IPS-20b (cell line): ENCODE measurements around the gene SPPL2B.
A peak's percentile ranks its signal among the peaks of the same experiment; 100 is the strongest.

Experiments used
- H3K27ac ChIP-seq: one replicate; pipeline ENCODE4 v1.5.1; 2013; ENCODE audit warnings: low read length
- H3K27me3 ChIP-seq: 2 replicates; pipeline ENCODE4 v1.6.1; 2013; ENCODE audit warnings: mild to moderate bottlenecking, low read length, inconsistent platforms; ENCODE audit not compliant: insufficient read depth
- H3K36me3 ChIP-seq: 2 replicates; pipeline ENCODE4 v1.6.1; 2013; ENCODE audit warnings: low read depth, mild to moderate bottlenecking, inconsistent platforms, low read length, moderate library complexity; ENCODE audit not compliant: insufficient read depth
- H3K4me1 ChIP-seq: 2 replicates; pipeline ENCODE4 v1.6.1; 2013; ENCODE audit warnings: mild to moderate bottlenecking, control low read depth, inconsistent platforms, low read length, moderate library complexity; ENCODE audit not compliant: insufficient read depth
- H3K4me3 ChIP-seq: 2 replicates; pipeline ENCODE4 v1.5.1; 2013; ENCODE audit warnings: mild to moderate bottlenecking, low read length, inconsistent platforms
- H3K9ac ChIP-seq: 2 replicates; pipeline ENCODE4 v1.6.1; 2013; ENCODE audit warnings: low read depth, mild to moderate bottlenecking, inconsistent platforms, low read length, moderate library complexity
- H3K9me3 ChIP-seq: 2 replicates; pipeline ENCODE4 v1.6.1; 2013; ENCODE audit warnings: mild to moderate bottlenecking, low read depth, low read length, inconsistent platforms; ENCODE audit not compliant: insufficient read depth

The SPPL2B gene

DNA sequence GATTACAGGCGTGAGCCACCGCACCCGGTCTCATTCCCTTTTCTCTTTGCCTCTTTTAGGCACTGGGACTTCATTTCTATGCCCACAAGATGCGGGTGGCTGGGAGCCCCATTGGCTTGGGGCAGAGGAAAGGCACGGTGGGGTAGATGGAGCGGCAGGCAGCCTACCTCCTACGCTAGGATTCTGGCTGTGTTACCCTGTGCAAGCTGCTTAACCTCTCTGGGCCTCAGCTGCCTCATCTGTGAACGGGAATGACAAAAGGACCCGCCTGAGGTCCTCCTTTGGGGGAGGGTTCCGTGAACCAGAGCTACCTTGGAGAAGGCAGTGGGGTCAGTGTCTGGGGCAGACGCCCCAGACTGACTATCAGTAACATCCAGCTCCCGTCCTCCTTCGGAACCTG is 11.2 kb upstream of the SPPL2B start:
- Histone ChIP-seq H3K9ac (no peak overlapping the region), H3K27ac (no peak overlapping the region), H3K9me3 (peaks cover 8% of the 10 kb centered on the region), H3K36me3 (peaks cover 4% of the 10 kb centered on the region; the same call in 1 of the 2 replicates), H3K27me3 (no peaks in the 10 kb centered on the region), H3K4me1 (0 out of 2 replicates have a peak, but pooled peaks cover 3% of the 10 kb centered on the region), H3K4me3 (no peak overlapping the region)

DNA sequence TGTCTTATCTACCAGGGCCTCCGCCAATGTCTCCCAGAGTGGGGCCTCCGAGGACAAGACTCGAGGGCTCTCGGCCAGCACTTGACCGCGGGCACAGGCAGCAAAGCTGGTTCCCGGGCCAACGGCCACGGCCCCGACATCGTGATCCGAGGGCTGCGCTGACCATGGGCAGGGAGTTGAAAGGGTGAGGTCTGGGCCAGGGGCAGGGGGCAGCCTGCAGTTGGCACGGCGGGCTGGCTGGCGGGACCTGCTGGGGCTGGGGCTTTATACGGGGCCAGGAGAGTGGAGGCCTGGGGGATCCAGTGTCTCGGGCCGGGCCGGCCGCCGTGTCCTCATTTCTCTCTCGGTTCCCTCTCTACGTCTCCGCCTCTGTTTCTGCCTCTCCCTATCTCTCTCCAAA is 10.7 kb upstream of the SPPL2B start:
- H3K36me3 ChIP-seq: peaks cover 9% of the 10 kb centered on the region; the same call in 1 of the 2 replicates
- H3K27me3 ChIP-seq: no peaks in the 10 kb centered on the region
- 0 out of 2 replicates have a peak, but pooled peaks cover 3% of the 10 kb centered on the region for H3K4me1 ChIP-seq
- no peak overlapping the region for H3K4me3 ChIP-seq
- no peak overlapping the region for H3K27ac ChIP-seq
- H3K9me3 ChIP-seq: peaks cover 8% of the 10 kb centered on the region
- no peak overlapping the region for H3K9ac ChIP-seq

DNA sequence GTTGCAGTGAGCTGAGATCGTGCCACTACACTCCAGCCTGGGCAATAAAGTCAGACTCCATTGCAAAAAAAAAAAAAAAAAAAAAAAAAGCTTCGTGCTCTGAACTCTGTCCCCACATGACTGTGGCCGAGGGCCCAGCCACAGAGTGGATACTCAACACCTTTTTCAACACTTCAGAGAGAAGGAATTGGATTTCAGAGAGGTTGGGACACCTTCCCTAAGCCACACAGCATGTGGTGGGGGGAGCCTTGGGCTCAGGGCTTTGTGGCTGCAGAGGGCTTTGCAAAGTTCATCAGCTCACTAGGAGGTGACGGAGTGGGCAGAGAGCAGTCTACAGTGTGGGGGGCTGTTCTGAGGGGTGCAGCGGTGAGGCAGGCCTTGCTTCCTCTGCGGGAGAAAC is 9.6 kb upstream of the SPPL2B start:
- peaks cover 12% of the 10 kb centered on the region; the same call in 1 of the 2 replicates for H3K36me3 ChIP-seq
- H3K9ac ChIP-seq: no peak overlapping the region
- no peaks in the 10 kb centered on the region for H3K27me3 ChIP-seq
- H3K4me1 ChIP-seq: 0 out of 2 replicates have a peak, but pooled peaks cover 3% of the 10 kb centered on the region
- no peak overlapping the region for H3K27ac ChIP-seq
- peaks cover 8% of the 10 kb centered on the region for H3K9me3 ChIP-seq
- H3K4me3 ChIP-seq: no peak overlapping the region

DNA sequence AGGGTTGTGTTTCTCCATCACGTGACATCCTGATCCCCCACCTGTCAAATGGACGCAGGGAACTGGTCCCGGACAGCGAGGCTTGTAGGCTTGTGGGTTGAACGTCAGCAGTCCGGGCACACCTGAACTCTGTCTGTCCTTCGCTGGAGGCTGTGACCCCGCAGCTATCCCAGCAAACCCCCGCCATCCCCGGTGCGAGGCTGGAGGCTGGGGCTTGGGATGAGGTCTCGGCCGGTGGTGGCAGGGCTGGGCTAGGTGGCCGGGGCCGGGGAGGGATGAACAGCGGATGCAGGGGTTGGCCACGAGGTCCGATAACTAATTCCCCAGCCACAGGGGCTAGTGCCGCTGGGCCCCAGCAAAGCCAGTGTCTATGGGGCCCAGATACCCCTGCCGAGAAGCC is 8.9 kb upstream of the SPPL2B start:
- peaks cover 8% of the 10 kb centered on the region for H3K9me3 ChIP-seq
- no peak overlapping the region for H3K9ac ChIP-seq
- no peak overlapping the region for H3K4me3 ChIP-seq
- no peaks in the 10 kb centered on the region for H3K27me3 ChIP-seq
- H3K27ac ChIP-seq: no peak overlapping the region
- 0 out of 2 replicates have a peak, but pooled peaks cover 3% of the 10 kb centered on the region for H3K4me1 ChIP-seq
- H3K36me3 ChIP-seq: peaks cover 16% of the 10 kb centered on the region; the same call in 1 of the 2 replicates

DNA sequence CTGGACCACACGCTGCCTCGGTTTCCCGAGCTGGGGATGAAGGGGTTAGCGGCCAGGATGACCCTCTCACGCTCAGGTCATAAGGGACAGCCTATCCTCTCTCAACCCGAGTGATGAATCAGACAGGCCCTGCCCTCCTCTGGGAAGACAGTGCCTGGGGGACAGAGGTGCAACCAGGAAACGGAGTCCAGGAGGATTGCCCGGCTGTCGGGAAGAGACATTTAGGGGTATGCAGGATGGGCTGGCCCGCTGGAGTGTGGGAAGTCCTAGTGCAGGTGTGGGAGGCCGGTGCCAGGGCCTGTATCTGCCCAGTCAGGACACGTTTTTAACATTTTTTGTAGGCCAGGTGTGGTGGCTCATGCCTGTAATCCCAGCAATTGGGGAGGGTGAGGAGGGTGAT is 8.4 kb upstream of the SPPL2B start:
- H3K9me3 ChIP-seq: peaks cover 4% of the 10 kb centered on the region
- H3K9ac ChIP-seq: no peak overlapping the region
- H3K27me3 ChIP-seq: no peaks in the 10 kb centered on the region
- peaks cover 21% of the 10 kb centered on the region; the same call in 1 of the 2 replicates for H3K36me3 ChIP-seq
- H3K4me3 ChIP-seq: no peak overlapping the region
- no peak overlapping the region for H3K27ac ChIP-seq
- 0 out of 2 replicates have a peak, but pooled peaks cover 3% of the 10 kb centered on the region for H3K4me1 ChIP-seq

DNA sequence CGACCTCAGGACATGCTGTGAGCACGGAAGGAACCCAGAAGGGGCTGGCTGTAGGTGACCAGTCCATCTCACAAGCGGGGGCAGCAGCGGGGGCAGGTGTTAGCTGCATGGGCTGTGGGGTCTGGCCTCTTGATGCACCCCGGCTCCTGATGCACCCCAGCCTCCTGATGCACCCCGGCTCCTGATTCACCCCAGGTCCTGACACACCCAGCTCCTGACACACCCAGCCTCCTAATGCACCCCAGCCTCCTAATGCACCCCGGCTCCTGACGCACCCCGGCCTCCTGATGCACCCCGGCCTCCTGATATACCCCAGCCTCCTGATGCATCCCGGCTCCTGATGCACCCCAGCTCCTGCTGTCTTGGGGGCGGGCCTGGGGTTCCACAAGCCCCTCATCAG is 7.5 kb upstream of the SPPL2B start:
- Histone ChIP-seq H3K27me3 (no peaks in the 10 kb centered on the region), H3K9ac (no peak overlapping the region), H3K9me3 (no peaks in the 10 kb centered on the region), H3K36me3 (peaks cover 26% of the 10 kb centered on the region; the same call in 1 of the 2 replicates), H3K27ac (no peak overlapping the region), H3K4me1 (0 out of 2 replicates have a peak, but pooled peaks cover 3% of the 10 kb centered on the region), H3K4me3 (no peak overlapping the region)

DNA sequence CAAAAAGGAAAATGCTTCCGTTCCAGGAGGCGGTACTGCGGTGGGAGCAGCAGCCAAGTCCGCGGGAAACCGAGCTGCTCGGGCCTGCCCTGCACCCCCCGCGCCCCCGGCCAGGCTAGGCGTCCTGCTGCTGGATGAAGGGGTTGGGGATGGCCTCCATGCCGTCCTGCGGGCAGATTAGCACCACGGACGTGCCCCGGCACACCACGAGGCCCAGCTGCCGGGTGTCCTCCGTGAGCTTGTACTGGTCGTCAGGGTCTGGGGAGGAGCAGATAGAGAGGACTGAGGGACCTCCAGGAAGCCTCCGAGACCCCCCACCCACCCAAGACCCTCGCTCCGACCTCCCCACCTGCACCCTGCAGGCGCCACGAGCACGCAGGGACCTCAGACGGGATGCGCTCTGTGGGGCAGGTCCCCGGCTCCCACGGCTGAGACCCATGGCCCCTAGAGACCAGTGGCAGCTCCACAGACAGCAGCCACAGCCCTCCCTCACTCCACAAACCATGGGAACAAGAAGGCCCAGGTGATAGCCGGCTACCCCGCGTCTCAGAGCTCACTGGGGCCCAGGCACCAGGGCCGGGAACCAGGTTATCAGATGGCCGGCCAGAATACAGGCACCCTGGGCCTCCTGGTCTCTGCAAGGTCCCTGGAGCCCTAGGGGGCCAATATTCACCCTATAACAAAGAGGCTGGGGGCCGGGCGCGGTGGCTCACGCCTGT is 6.8 kb upstream of the SPPL2B start:
- H3K36me3 ChIP-seq: peaks cover 28% of the 10 kb centered on the region; the same call in 1 of the 2 replicates
- H3K27ac ChIP-seq: no peak overlapping the region
- H3K4me3 ChIP-seq: no peak overlapping the region
- no peaks in the 10 kb centered on the region for H3K27me3 ChIP-seq
- H3K9ac ChIP-seq: no peak overlapping the region
- H3K9me3 ChIP-seq: no peaks in the 10 kb centered on the region
- H3K4me1 ChIP-seq: no peaks in the 10 kb centered on the region

DNA sequence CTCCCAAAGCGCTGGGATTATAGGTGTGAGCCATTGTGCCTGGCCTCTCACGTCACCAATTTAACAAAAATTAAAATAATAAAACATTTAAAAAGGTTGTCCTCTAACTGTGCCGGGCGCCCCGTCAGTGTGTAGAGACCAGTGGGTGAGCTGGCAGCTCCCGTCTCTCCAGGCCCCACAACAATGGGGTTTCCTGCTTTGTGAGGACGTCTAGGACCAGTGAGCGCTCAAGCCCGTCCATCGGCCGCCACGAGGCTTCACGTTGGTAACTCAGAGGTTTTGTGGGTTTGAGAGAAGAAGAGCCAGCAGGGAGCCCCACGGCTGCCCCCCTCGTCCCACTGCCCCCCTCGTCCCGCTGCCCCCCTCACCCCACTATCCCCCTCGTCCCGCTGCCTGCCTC is 4.8 kb upstream of the SPPL2B start:
- Histone ChIP-seq H3K36me3 (peaks cover 28% of the 10 kb centered on the region; the same call in 1 of the 2 replicates), H3K9ac (no peak overlapping the region)

DNA sequence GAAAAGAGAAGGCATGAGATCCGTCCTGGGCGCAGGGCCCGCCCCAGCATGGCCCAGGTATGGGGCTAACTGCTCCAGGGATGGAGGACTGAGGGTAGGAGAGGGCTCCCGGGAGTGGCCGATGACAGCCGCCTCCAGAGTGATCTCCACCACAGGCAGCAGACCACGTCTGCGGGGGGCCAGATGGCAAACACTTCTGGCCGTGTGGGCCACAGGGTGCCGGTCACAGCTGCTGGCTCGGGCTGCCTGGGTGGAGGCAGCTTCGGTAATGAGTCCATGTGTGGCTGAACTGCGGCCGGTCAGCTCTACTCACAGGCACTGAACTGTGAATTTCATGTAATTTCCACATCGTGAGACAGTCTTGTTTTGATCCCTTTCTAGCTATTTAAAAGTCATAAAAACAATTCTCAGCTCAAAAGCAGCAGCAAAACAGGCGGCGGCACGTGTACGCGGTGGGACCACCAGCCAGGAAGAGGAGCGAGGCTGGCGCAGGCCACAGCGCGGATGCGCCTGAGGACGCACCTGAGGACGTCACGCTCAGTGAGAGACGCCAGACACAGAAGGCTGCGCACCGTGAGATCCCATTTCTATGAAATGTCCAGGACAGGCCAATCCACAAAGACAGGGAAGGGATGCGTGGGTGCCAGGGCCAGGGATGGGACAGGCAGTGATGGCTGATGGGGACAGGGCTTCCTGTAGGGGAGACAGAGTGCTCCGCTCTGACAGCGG is 4.1 kb upstream of the SPPL2B start:
- Histone ChIP-seq H3K27me3 (no peaks in the 10 kb centered on the region), H3K9me3 (no peaks in the 10 kb centered on the region), H3K4me3 (no peak overlapping the region), H3K27ac (no peak overlapping the region), H3K4me1 (peaks cover 3% of the 10 kb centered on the region), H3K9ac (no peak overlapping the region), H3K36me3 (peaks cover 28% of the 10 kb centered on the region; the same call in 1 of the 2 replicates)

More for the DNA sequence above, 4.8 kb upstream of the SPPL2B start:
- no peak overlapping the region for H3K4me3 ChIP-seq
- no peak overlapping the region for H3K27ac ChIP-seq
- H3K4me1 ChIP-seq: no peaks in the 10 kb centered on the region; the same call in 1 of the 2 replicates
- H3K27me3 ChIP-seq: no peaks in the 10 kb centered on the region
- H3K9me3 ChIP-seq: no peaks in the 10 kb centered on the region

DNA sequence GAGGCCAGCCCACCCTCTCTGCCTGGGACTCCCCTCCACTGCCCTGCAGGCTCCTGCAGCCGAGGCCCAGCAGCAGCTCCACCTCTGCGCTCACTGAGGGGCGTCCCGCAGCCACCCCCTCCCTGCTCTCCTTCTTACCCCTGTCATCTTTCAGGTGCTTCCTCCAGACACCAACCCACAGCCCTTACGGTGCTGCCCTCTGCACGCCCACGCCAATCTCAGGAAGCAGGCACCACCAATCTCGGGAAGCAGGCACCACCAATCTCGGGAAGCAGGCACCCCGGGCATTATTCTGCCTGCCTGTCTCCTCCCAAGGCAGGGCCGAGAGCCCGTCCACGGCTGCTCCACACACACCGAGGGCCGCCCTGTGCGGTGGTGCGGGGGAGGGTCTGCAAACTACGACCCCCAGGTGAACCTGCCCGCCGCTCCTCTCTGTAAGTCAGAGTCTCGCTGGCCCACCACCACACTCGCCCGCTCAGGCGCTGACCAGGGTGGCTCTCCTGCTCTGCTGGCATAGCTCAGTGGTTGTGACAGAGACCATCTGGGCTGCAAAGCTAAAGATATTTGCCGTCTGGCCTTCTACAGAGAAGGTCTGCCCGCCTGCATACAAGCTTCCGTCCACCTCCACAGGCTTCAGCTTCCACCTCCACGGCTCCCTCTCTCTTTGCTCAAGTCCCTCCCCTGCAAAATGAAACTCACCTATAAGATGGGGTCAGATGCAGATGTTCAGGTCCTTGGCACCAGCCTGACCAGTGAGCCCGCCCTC is 3.0 kb upstream of the SPPL2B start:
- H3K4me3 ChIP-seq: no peak overlapping the region
- H3K9ac ChIP-seq: no peak overlapping the region
- H3K9me3 ChIP-seq: no peaks in the 10 kb centered on the region
- peaks cover 10% of the 10 kb centered on the region for H3K4me1 ChIP-seq
- H3K36me3 ChIP-seq: peaks cover 28% of the 10 kb centered on the region; the same call in 1 of the 2 replicates
- no peaks in the 10 kb centered on the region for H3K27me3 ChIP-seq
- H3K27ac ChIP-seq: no peak overlapping the region

DNA sequence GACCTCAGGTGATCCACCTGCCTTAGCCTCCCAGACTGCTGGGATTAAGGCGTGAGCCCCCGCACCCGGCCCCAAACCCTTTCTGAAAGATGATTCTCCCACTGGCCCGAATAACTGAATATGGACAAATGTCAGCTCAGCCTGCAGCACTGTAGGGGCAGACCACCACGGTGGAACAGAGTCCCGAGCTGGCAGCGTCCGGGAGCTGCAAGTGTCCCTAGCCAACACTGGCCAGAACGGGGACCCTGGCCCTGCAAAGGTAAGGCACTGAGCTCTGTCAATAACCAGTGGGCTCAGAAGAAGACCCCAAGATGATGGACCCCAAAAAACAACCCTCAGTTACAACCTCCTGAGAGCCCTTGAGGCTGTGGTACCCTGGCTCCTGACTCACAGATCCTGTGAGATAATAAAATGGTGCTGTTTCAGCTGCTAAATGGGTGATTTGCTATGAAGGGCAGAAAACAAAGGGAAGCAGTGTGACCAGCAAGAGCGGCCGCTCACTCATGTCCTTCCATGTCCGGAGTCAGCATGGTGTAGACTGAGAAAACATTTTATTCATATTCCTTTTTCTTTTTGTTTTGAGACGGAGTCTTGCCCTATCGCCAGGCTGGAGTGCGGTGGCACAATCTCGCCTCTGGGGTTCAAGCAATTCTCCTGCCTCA is 1.7 kb upstream of the SPPL2B start:
- Histone ChIP-seq H3K36me3 (peaks cover 24% of the 10 kb centered on the region; the same call in 1 of the 2 replicates), H3K9ac (no peak overlapping the region), H3K27ac (no peak overlapping the region)

More for the DNA sequence above, 1.7 kb upstream of the SPPL2B start:
- Histone ChIP-seq H3K4me3 (0 out of 2 replicates have a peak overlapping the region, but pooled peaks have one; percentile 24), H3K4me1 (peaks cover 21% of the 10 kb centered on the region), H3K27me3 (no peaks in the 10 kb centered on the region), H3K9me3 (no peaks in the 10 kb centered on the region)
